Measurements from ENCODE around the gene VPREB3.

VPREB3 gene

GRCh38 chr22:23782252-23782651 is 28.0 kb upstream of the VPREB3 start:
- no peak for DNase-seq

DNA sequence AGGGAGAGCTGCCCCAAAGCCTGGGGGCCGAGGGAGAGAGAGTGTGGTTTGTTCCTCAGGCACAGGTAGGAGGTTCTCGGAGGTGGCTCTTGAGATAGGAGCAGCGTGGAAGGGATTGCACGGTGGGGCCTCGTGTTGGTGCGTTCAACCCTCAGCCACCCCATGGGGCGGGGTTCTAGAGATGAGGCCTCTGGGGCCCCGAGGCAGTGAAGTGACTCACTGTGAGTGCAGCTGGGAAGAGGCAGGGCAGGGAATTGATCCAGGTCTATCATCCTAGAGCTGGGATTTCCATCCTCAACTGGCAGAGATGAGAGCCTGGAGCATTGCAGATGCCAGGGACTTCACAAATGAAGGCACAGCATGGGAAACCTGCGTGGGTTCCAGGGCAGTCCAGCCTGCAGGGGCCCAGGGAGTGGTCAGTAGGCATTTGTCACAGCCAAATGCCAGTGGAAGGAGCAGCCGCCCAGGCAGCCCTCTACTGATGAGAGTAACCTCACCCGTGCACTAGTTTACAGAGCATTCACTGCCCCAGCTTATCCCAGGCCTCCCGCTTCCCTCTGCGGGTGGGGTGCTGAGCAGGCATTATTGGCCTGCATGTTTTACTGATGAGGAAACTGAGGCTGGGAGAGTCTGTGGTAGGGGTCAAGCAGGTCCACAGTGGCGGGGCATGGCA is 27.4 kb upstream of the VPREB3 start:
- no peak for DNase-seq

- DNase-seq, result no peak
These were observed 26.8 kb upstream of the VPREB3 start for GRCh38 chr22:23781065-23781464.

- no peak for DNase-seq
These were observed 26.0 kb upstream of the VPREB3 start for GRCh38 chr22:23780146-23780748.

- no peak for DNase-seq
These were observed 25.5 kb upstream of the VPREB3 start for GRCh38 chr22:23779731-23780130.

DNA sequence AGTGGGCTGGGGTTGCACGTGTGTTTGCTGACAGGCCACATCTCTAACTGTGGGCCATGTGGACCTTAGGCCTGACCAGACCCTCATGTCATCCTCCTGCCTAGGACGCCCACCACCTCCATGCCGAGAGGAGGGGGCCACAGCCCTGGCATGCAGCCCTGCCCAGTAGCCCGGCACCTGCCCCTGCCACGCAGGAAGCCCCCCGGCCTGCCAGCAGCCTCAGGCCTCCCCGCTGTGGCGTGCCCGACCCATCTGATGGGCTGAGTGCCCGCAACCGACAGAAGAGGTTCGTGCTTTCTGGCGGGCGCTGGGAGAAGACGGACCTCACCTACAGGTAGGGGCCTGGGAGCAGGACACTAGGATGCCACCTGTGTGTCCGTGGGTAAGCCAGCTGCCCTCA is 24.9 kb upstream of the VPREB3 start:
- DNase-seq, result no peak

DNA sequence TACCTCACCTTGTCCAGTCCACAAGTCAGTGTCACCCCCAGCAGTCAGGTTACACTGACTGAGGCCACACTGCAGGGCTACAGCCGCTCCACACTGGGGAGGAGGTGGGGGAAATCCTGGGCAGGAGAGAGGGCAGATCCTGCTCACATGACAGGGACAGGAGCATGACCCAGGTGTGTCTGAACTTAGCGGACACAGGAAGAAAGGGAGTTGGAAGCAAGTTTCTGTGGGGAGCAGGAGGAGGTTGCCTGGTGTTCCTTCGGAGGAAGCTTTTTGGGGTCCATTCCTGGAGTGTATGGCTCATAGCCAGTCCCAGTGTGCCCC is 24.3 kb upstream of the VPREB3 start:
- DNase-seq, result no peak

DNA sequence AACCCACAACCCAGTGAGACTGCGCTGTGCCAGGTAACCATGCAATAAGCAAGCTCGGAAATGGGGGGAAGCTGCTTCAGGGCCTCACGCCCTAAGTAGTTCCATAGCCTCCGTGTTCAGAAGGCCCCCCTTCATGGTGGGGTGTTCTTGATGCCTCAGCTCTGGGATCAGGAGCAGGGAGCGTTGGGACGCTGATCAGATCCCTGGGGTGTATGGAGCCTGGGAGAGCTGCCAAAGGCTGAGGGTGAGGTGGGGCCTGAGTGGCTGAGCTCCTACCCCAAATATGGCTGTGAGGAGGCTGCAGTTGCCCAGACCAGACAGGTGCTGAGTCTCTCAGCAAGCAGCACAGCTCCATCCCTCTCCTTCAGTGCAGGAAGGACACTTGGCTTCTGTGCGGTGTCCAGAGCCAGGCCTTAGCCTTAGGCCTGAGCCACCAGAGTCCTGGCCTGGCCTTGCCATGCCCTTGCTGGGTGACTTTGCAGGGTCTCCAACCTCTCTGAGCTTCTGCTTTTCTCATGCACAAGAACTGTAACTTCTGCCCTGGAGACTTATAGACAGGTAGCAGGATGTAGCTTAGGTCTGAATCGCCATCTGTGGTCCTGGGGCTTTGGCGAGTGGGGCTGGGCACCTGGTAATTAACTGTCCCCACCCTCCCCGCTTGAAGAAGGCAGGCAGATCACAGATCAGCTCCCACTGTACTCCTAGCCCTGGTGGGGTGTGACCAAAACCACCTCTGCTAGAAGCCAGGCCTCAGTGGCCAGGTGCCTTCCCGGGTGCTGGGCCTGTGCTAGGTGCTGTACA is 23.8 kb upstream of the VPREB3 start:
- DNase-seq, result peak; percentile 65

DNA sequence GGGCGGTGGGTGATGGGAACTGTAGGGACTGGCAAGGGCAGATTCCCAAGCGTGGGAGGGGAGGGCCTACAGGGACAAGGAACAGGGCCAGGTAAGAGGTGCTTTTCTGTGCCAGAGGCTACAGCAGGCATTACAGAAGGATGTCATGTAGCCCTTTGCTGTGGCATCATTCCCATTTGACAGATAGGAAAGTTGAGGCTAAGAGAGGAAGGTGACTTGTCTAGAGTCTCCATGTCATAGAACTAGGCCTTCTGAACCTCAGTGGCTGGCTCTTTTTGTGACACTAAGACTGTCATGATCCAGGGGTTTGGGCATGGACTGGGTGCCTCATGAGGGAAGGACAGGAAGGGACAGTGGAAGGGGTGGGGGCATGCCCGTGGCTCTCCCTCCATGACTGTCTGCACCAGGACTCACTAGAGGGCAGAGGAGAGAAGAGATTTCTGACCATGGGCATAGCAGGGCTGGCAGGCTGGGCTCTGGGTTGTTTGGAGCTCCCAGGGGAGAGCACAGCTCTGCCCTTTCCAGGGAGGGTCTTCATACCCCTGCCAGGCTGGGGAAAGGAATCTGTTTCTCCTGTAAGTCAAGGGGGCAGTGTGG is 21.7 kb upstream of the VPREB3 start:
- DNase-seq, result no peak

- no peak for DNase-seq
These were observed 20.8 kb upstream of the VPREB3 start for GRCh38 chr22:23774922-23775436.

GRCh38 chr22:23774114-23774921 is 20.1 kb upstream of the VPREB3 start:
- no peak for DNase-seq

- DNase-seq, result no peak
These were observed 19.4 kb upstream of the VPREB3 start for GRCh38 chr22:23773483-23774113.

DNA sequence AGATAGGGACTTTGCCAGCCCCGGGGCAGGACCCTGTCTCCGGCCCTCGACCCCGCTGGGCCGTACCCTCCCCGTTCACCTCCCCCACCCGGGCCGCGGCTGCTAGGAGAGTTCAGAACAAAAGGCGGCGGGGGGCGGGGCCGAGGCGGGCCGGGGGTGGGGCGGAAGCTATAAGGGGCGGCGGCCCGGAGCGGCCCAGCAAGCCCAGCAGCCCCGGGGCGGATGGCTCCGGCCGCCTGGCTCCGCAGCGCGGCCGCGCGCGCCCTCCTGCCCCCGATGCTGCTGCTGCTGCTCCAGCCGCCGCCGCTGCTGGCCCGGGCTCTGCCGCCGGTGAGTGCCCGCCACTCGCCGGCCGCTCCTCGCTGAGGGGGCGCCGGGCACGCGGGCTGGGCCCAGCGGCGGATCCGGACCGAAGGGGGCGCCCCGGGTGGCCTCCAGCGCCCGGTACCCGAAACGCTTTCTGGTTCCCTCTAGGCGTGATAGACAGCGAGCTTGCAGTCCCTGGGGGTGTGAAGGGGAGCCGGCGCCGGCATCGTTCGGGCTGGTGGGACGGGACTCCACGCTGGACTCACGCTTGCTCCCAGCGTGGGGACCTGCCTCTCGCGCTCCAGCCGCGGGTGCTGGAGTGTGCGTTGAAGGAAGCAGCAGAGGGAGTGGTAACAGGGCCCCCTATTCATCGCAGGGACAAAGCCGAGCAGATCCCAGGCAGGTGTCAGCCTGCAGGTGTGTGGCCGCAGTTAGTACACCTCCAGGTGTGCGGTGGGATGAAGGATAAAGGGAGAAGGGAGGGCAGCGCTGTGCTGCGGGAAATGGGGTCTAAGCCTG is 18.6 kb upstream of the VPREB3 start, which contains the start of gene MMP11:
MMP11 (plus strand) TSS at position 201 of the 825 bp plus-strand sequence; CDS start at position 223, 22 bp downstream.
- DNase-seq, result peak; percentile 66

GRCh38 chr22:23772315-23772648 is 18.1 kb upstream of the VPREB3 start:
- DNase-seq, result no peak

DNA sequence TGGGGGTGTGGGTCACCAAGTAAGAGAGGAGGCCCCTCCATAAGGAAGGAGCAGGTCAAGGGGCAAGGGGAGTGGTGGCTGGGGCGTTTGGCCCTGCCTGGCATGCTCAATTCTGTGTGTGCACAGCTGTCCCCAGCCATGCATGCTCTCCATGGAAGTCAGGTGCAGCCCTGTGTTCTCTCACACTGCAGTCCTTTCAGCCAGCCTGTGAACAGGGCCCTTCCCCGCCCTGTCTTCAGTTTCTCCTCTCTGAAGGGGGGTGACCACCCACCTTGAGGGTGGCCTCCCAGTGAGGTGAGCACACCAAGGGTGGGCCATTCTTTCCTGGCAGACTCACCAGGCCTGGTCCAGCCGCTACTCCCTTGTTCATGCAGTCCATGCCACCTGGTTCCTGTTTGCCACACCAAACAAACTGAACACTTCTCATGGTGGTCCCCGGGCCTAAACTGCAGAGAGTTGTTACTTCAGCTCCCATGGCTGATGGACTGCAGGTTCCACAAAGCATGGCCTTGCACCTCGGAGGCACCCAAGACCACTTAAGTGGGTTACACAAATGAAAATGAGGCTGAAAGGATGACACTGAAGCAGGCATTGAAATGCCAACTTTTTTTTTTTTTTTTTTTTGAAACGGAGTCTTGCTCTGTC is 15.2 kb upstream of the VPREB3 start:
- peak; percentile 70 for DNase-seq

DNA sequence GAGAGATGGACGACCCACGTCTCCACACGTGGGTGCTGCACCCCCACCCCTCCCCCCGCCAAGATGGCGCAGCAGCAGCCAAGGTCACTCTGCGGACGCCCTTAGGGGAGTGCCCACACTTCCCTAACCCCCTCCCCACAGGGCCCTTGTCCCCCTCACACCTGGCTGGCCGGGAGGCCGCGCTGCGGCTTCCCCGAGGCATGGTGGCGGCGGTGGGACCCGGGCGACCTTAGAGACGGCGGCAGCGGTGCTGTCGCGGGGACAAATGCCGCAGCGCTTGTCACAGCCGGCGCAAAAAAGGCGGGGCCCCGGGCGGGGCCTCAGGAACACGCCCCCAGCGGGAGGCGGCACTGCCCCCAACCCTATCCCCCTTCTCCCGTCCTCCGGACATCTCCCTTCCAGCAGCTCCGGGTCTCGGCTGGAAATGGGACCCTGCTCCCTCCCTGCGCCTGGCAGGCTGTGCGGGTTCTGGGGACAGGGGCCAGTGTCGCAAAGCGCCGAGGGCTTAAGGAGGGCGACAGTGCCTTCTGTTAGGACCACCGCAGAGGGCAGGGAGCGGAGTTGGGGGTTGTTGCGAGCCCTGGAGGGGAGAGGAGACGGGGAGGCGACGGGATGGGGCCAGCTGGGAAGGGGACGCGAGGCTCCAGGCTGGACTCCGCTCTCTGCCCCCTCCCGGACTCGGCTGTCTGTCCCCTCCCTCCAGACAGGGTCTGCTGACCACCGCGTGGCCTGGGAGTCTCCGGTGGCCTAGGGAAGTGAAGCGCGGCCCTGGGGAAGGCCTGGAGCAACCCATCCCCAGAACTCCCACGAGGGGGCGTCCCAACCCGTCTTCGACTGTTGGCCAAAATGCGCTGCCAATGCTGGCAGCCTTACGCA is 13.7 kb upstream of the VPREB3 start, which contains the start of gene CHCHD10:
CHCHD10 (minus strand) TSS at position 300 of the 876 bp plus-strand sequence; CDS start at position 202, 98 bp downstream.
- DNase-seq, result peak; percentile 89

DNA sequence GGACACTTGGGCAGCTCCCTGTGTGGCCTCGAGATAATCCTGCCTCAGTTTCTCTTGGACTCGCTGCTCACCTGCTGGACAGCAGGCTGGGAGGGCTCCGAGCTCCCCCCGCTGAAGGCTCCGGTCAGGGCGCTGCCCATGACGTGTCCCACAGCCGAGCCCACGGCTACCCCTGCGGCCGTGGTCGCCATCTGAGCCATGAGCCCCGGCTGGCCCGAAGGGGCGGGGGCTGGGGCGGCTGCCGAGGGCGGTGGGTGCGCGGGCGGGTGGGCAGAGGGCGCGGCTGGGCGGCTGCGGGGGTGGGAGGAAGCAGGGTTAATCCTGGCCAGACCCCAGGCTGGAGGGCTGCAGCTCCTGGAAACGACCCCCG is 13.1 kb upstream of the VPREB3 start:
- no peak for DNase-seq

DNA sequence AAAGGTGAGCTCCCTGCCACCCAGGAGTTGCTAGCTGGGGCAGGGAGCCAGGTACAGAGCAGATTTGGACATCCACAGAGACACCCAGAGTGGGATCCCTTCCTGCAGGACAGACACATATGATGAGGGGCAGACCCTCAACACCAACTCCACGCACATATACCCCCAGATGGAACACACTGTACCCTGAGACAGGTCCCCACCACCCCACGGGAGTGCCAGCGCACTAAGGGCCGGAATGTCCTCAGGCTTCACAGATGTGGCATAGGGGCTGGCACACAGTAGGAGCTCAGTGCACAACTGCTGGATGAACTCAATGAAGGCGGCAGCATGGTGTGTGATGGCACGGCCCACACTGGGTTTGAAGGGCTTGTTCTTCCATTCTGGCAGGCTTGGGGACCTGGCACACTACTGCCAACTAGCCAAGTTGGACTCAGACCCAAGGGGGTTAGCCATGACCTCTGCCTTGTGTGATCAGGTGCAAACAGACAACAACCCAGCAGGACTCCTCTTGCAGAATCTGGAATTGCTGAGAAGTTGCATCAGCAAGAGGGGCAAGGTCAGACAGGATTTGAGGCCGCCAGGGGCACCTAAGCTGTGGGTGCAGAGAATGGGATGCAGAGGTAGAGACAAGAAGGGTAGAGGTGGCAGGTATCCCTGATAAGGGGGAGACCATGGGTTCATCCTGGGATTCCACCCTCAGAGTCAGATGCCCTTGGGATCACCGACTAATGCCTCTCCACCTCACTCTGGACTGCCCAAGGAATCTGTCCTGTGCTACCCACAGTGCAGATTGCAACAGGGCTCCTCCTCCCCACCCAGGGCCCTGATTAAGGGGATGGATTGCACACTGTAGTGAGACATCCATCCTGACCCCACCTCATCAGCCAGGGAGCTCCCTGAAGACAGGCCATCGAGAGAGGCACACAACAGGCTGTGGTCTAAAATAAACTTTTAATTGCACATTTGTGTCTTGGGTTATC is 11.0 kb upstream of the VPREB3 start:
- DNase-seq, result no peak
